Esophagus squamous epithelium (tissue), 5 donors: ENCODE data around the gene SLC6A7. TPM values are rescaled to one million over a fixed set of nuclear protein-coding genes. Genes with fewer than 3 reads are reported as not detected.

Experiments
- DNase-seq: peaks from one replicate; lab custom pipeline; 2025; lab: John Stamatoyannopoulos, UW
- H3K27ac ChIP-seq, 4 donors: fragments of 200-600 bp; sonication (generic); one replicate each; pipeline ENCODE4 v1.5.1; 2016 to 2019; ENCODE audit warnings: mild to moderate bottlenecking in 1 of 4
- H3K27me3 ChIP-seq, 4 donors: fragments of 200-600 bp; sonication (generic); 1 replicate in 3 of 4; 2 replicates in 1 of 4; pipeline versions ENCODE4 v1.5.1 to v1.6.0; 2017 to 2021; ENCODE audit warnings: antibody characterized with exemption in 1 of 4
- H3K36me3 ChIP-seq, 3 donors: fragments of 200-600 bp; sonication (generic); one replicate each; pipeline ENCODE4 v1.5.1; 2016 to 2019
- H3K4me1 ChIP-seq, 3 donors: fragments of 200-600 bp; sonication (generic); one replicate each; pipeline ENCODE4 v1.5.1; 2017 to 2019
- H3K4me3 ChIP-seq, 4 donors: fragments of 200-600 bp; sonication (generic); 1 replicate in 3 of 4; 2 replicates in 1 of 4; pipeline ENCODE4 v1.5.1; 2016 to 2019; ENCODE audit warnings: mild to moderate bottlenecking in 2 of 4, moderate library complexity in 1 of 4
- H3K9me3 ChIP-seq, 3 donors: fragments of 200-600 bp; sonication (generic); one replicate each; pipeline ENCODE4 v1.5.1; 2016 to 2019
- POLR2A ChIP-seq, 4 donors: fragments of 450-650 bp; IDR thresholded peaks; one replicate each; pipeline ENCODE4 v1.6.1; 2017; ENCODE audit warnings: antibody characterized with exemption in 4 of 4, mild to moderate bottlenecking in 4 of 4, moderate library complexity in 3 of 4
- WGBS, 2 donors: methylation state at CpG; one replicate each; pipeline ENCODE4 v1.1.5; 2018; 5-methylcytosine and 5-hydroxymethylcytosine counted together
- intact Hi-C: fragments of 100-400 bp; cut with DNase I; formaldehyde crosslinking; loops from one replicate; pipeline ENCODE4 v1.15.0; 2022
- total RNA-seq, 4 donors: library from RNA; depleted of rRNA; stranded (reverse); fragments of >200 nt; gene quantifications; one replicate each; pipeline ENCODE4 v1.1.0, GENCODE V29; 2016
- TF ChIP-seq, protein P1 (sequence below), 6 experiments: fragments of 450-650 bp in 4 of 6; fragments of 200-600 bp in 2 of 6; sonication (generic) in 2 of 6; IDR thresholded peaks; one replicate each; pipeline ENCODE4 v1.5.1; 2016 to 2019; ENCODE audit warnings: antibody characterized with exemption in 6 of 6, mild to moderate bottlenecking in 4 of 6, moderate library complexity in 4 of 6
- donor health status: DM: yes; HTN: yes; CAD: no.

Gene SLC6A7
- total RNA-seq, 4 donors from 2014 or later, result not detected

DNA sequence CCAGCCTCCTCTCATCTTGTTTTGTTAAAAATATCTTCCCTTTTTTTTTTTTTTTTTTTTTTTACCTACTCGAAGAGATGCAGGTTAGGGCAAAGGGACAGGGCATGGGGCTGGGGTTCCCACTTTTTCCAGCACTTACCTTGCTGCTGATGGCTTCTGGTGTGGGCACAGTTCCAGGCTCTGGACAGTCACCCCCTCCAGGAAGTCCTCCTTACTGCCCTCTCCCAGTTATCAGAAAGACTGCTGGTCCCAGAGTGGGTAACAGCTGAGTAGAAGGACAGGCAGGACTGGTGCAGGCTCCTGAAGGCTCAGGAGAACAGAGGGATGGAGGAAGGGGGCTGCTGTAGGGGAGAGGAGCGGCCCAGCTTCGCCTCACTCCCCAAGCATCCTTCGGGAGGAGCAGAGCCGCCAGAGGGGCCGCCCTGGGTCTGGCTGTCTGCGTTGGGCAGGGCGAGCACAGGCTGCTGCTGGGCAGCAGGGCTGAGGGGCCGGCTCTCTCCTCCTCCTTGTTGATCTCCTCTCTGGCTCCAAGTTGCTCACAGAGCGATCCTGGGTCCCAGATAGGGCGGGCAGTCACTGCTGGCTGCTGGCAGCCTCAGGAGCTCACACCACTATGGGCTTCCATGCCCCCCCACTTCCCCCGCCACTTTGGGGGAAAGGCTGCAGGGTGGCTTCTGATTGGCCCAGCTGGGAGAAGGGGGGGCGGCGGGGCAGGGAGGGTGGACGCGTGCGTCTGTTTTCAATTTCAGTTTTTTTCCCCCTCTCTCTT, 34.4 kb upstream of the SLC6A7 start, which contains the start of gene PDGFRB:
TSS of gene PDGFRB (minus strand) at position 588 of the 769 bp plus-strand sequence. CDS start 18,798 bp downstream, outside the sequence.
- no peaks in the 10 kb centered on the region for H3K36me3 ChIP-seq
- H3K4me3 ChIP-seq, result peak within 1 kb of the TSS; percentile 20 to 66 (median 49)
- DNase-seq, result no peak
- 5 to 8% methylated on average over 8 to 9 of the region's 17 CpGs for WGBS, 2 donors
- peaks cover 9 to 77% (median 13%) of the 10 kb centered on the region in 3 donors for H3K4me1 ChIP-seq
- peaks cover 0 to 59% (median 0%) of the 10 kb centered on the region in 4 donors for H3K27me3 ChIP-seq
- intact Hi-C loops, result no loop called here
- TF ChIP-seq, protein P1, sequence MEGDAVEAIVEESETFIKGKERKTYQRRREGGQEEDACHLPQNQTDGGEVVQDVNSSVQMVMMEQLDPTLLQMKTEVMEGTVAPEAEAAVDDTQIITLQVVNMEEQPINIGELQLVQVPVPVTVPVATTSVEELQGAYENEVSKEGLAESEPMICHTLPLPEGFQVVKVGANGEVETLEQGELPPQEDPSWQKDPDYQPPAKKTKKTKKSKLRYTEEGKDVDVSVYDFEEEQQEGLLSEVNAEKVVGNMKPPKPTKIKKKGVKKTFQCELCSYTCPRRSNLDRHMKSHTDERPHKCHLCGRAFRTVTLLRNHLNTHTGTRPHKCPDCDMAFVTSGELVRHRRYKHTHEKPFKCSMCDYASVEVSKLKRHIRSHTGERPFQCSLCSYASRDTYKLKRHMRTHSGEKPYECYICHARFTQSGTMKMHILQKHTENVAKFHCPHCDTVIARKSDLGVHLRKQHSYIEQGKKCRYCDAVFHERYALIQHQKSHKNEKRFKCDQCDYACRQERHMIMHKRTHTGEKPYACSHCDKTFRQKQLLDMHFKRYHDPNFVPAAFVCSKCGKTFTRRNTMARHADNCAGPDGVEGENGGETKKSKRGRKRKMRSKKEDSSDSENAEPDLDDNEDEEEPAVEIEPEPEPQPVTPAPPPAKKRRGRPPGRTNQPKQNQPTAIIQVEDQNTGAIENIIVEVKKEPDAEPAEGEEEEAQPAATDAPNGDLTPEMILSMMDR (IDR thresholded peaks at IDR 0.05), result no peak
- TF ChIP-seq POLR2A (IDR thresholded peaks at IDR 0.05), result peak in 2 of 4 donors; percentile 76 to 87
- H3K9me3 ChIP-seq, result no peaks in the 10 kb centered on the region
- H3K27ac ChIP-seq, result peak within 1 kb of the TSS; percentile 74 to 91 (median 89)

DNA sequence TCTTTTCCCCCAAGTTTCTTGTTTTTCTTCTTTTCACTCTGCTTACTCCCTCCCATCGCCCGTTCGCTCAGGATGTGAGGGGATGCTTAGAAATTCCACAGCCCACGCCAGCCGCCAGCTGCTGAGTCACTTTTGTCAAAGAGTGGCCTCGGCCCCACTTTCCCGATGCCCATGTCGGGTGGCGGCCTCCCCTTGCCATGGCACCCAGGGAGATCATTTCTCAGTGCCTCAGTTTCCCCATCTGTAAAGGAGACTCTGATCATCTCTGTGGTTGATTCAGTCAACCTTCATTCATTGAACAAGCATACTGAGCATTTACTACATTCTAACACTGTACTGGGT, 33.9 kb upstream of the SLC6A7 start:
- H3K27me3 ChIP-seq, result peaks cover 0 to 56% (median 0%) of the 10 kb centered on the region in 4 donors
- WGBS, 2 donors, result 2 to 4% methylated on average over 7 to 9 of the region's 9 CpGs

DNA sequence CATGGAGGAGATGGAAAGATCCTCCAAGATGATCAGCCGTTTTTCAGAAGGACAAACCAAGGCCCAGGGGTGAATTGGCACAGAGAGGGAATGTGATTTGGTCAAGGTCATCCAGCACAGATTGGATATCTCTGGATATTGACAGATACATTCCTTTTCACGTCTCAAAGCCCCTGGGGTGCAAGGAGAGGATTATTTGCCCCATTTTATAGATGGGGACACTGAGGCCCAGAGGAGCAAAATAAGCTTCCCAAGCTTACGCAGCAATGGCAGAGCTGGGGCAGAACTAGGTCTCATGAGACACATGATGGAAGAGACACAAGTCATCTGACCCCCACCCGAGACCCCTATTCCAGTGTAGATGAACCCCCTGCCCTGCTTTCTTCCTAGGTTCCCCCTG, 33.3 kb upstream of the SLC6A7 start:
- Histone ChIP-seq H3K4me3 (peak overlapping the region in 2 of 4 donors; percentile 47 to 66), H3K27me3 (peaks cover 0 to 56% (median 0%) of the 10 kb centered on the region in 4 donors), H3K36me3 (no peaks in the 10 kb centered on the region), H3K4me1 (peaks cover 10 to 71% (median 13%) of the 10 kb centered on the region in 3 donors), H3K27ac (peak overlapping the region; percentile 74 to 91 (median 89)), H3K9me3 (no peaks in the 10 kb centered on the region)
- no peak for DNase-seq
- TF ChIP-seq, protein P1 (IDR thresholded peaks at IDR 0.05), result no peak
- no peak for TF ChIP-seq POLR2A (IDR thresholded peaks at IDR 0.05)
- 61 to 71% methylated on average over 3 to 4 of the region's 4 CpGs for WGBS, 2 donors
- intact Hi-C loops, result no loop called here

More for the DNA sequence above, 33.9 kb upstream of the SLC6A7 start:
- H3K9me3 ChIP-seq, result no peaks in the 10 kb centered on the region
- peak overlapping the region in 3 of 4 donors; percentile 47 to 66 (median 51) for H3K4me3 ChIP-seq
- no peak for DNase-seq
- H3K36me3 ChIP-seq, result no peaks in the 10 kb centered on the region
- peak overlapping the region; percentile 74 to 91 (median 89) for H3K27ac ChIP-seq
- peaks cover 6 to 77% (median 13%) of the 10 kb centered on the region in 3 donors for H3K4me1 ChIP-seq
- no peak for TF ChIP-seq POLR2A (IDR thresholded peaks at IDR 0.05)
- TF ChIP-seq, protein P1 (IDR thresholded peaks at IDR 0.05), result no peak
- intact Hi-C loops, result no loop called here

DNA sequence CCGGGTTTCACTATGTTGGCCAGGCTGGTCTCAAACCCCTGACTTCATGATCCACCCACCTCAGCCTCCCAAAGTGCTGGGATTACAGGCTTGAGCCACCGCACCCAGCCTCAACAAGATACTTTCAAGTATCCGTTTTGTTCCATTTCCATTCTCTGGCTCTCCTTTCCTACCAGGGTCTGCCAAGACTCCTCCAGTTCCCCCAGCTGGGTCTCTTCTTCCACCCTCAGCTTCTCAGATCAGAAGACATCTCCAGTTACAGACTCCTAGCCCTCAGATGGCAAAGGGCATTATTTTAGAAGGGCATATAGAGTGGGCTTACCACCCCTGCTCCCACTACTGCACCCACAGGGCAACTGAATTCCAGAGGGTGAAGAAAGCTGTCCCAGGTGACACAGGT, 32.7 kb upstream of the SLC6A7 start:
- TF ChIP-seq, protein P1 (IDR thresholded peaks at IDR 0.05), result no peak
- TF ChIP-seq POLR2A (IDR thresholded peaks at IDR 0.05), result no peak
- H3K4me3 ChIP-seq, result no peak overlapping the region
- intact Hi-C loops, result no loop called here
- H3K27ac ChIP-seq, result peak overlapping the region; percentile 25 to 91 (median 89)
- H3K9me3 ChIP-seq, result no peaks in the 10 kb centered on the region
- H3K27me3 ChIP-seq, result peaks cover 0 to 56% (median 0%) of the 10 kb centered on the region in 4 donors
- DNase-seq, result no peak
- 71 to 72% methylated on average over 3 of the region's 3 CpGs for WGBS, 2 donors
- no peaks in the 10 kb centered on the region for H3K36me3 ChIP-seq
- H3K4me1 ChIP-seq, result peaks cover 10 to 68% (median 13%) of the 10 kb centered on the region in 3 donors
